K562 (cell line): ENCODE measurements around the gene MAP3K14. TPM values are rescaled to one million over a fixed set of nuclear protein-coding genes. Genes with fewer than 3 reads are reported as not detected.

ENCODE experiments used
- ATAC-seq: fragments of 200-7000 bp; cut with Tn5 transposase; 3 replicates; pipeline ENCODE4 v1.9.1; 2020; ENCODE audit warnings: moderate library complexity
- BruUV-seq: library from RNA; stranded (reverse); fragments of 400-500 nt; replicated peaks from 2 replicates; lab custom pipeline; 2021; lab: Mats Ljungman, UMichigan
- CTCF ChIA-PET: fragments of 300-600 bp; formaldehyde crosslinking; extraction: SDS; loops from one replicate; lab custom pipeline; 2021; ENCODE audit warnings: low intra/inter-chr PET ratio; lab: Yijun Ruan, JAX
- POLR2A ChIA-PET: fragments of 300-600, 350-650 bp; sonication (Branson Sonifier 250); formaldehyde crosslinking; extraction: SDS; loops from one replicate; lab custom pipeline; 2021; ENCODE audit warnings: antibody characterized with exemption, inconsistent platforms; lab: Yijun Ruan, JAX
- DNase-seq, 4 experiments: peaks; one replicate each; pipeline versions ENCODE4 v3.0.0 to v3.0.0-alpha.2; 2011 to 2018; ENCODE audit warnings: low spot score in 3 of 4, mixed read lengths in 3 of 4; ENCODE audit errors: extremely low read depth in 1 of 4
- FAIRE-seq: peaks from 2 replicates; lab custom pipeline; 2011; peaks lifted over from hg19 to GRCh38; lab: Jason Lieb, UNC
- H2AFZ ChIP-seq: 2 replicates; pipeline ENCODE4 v1.6.0; 2011; ENCODE audit warnings: low read depth, low read length, control low read depth, inconsistent platforms
- H3K27ac ChIP-seq: fragments of 200-600 bp; 3 replicates; pipeline ENCODE4 v1.8.0; 2011; ENCODE audit warnings: low read depth, mild to moderate bottlenecking, control low read depth, inconsistent platforms, low read length, moderate library complexity, mixed read lengths; ENCODE audit errors: extremely low read depth
- H3K27me3 ChIP-seq, 2 experiments: fragments of 300-600 bp in 1 of 2; 2 replicates in 1 of 2; 3 replicates in 1 of 2; pipeline versions ENCODE4 v1.6.0 to v1.8.0; 2011; ENCODE audit warnings: inconsistent platforms in 2 of 2, low read length in 2 of 2, mild to moderate bottlenecking in 1 of 2, mixed read lengths in 1 of 2, moderate library complexity in 1 of 2; ENCODE audit not compliant: control insufficient read depth in 2 of 2, insufficient read depth in 2 of 2
- H3K36me3 ChIP-seq: fragments of 300-600 bp; 3 replicates; pipeline ENCODE4 v1.8.0; 2011; ENCODE audit warnings: mild to moderate bottlenecking, low read length, inconsistent platforms; ENCODE audit not compliant: control insufficient read depth, insufficient read depth
- H3K4me1 ChIP-seq, 2 experiments: fragments of 200-600 bp in 1 of 2; replicated peaks in 1 of 2; 2 replicates in 1 of 2; 3 replicates in 1 of 2; pipeline versions ENCODE4 v1.5.1 to v1.8.0; 2011; ENCODE audit warnings: inconsistent platforms in 2 of 2, low read length in 2 of 2, mild to moderate bottlenecking in 1 of 2, mixed read lengths in 1 of 2, moderate library complexity in 1 of 2; ENCODE audit not compliant: control insufficient read depth in 2 of 2, insufficient read depth in 2 of 2
- H3K4me2 ChIP-seq: 2 replicates; pipeline ENCODE4 v1.6.1; 2011; ENCODE audit warnings: low read length, control low read depth, inconsistent platforms, mixed read lengths; ENCODE audit not compliant: insufficient read depth
- H3K4me3 ChIP-seq: fragments of 200-600 bp; sonication (generic), shearing (Covaris generic); 2 replicates; pipeline ENCODE4 v1.5.1; 2016; ENCODE audit warnings: control low read depth, inconsistent platforms
- H3K79me2 ChIP-seq: fragments of 200-600 bp; 3 replicates; pipeline ENCODE4 v1.8.0; 2011; ENCODE audit warnings: low read length, inconsistent platforms; ENCODE audit not compliant: control insufficient read depth, insufficient read depth
- H3K9ac ChIP-seq, 2 experiments: 2 replicates each; pipeline versions ENCODE4 v1.6.0 to v1.6.1; 2011; ENCODE audit warnings: low read depth in 2 of 2, low read length in 2 of 2, control low read depth in 1 of 2, inconsistent platforms in 1 of 2, mild to moderate bottlenecking in 1 of 2, mixed read lengths in 1 of 2; ENCODE audit not compliant: insufficient read depth in 1 of 2
- H3K9me1 ChIP-seq: one replicate; pipeline ENCODE4 v1.6.0; 2011; ENCODE audit warnings: inconsistent platforms, mild to moderate bottlenecking, low read length, moderate library complexity; ENCODE audit not compliant: control insufficient read depth, insufficient read depth
- H3K9me3 ChIP-seq: replicated peaks from 2 replicates; pipeline ENCODE4 v1.5.1; 2011; ENCODE audit warnings: low read depth, low read length, inconsistent platforms; ENCODE audit not compliant: control insufficient read depth, insufficient read depth
- H4K20me1 ChIP-seq: replicated peaks from 2 replicates; pipeline ENCODE4 v1.6.1; 2011; ENCODE audit warnings: low read length, inconsistent platforms, mixed read lengths; ENCODE audit not compliant: control insufficient read depth, insufficient read depth
- ARID1B ChIP-seq: fragments of 450-650 bp; IDR thresholded peaks from 2 replicates; pipeline ENCODE4 v1.6.1; 2016; ENCODE audit warnings: antibody characterized with exemption, mild to moderate bottlenecking, inconsistent platforms
- BCOR ChIP-seq: fragments of 450-650 bp; IDR thresholded peaks from 2 replicates; pipeline ENCODE4 v1.6.1; 2016
- BRCA1 ChIP-seq, 2 experiments: fragments of 450-650 bp in 1 of 2; sonication (generic) in 1 of 2; formaldehyde crosslinking in 1 of 2; IDR thresholded peaks; 2 replicates each; pipeline versions ENCODE4 v1.5.0 to v1.6.1; 2017 to 2020; ENCODE audit warnings: mild to moderate bottlenecking in 1 of 2, missing genetic modification reagents in 1 of 2
- HIVEP1 ChIP-seq: fragments of 250-450 bp; sonication (Bioruptor Pico); IDR thresholded peaks from 2 replicates; pipeline ENCODE4 v1.4.0; 2020; ENCODE audit warnings: mild to moderate bottlenecking
- KHSRP ChIP-seq: fragments of 450-650 bp; IDR thresholded peaks from 2 replicates; pipeline ENCODE4 v1.6.1; 2017
- MAFF ChIP-seq: IDR thresholded peaks from 2 replicates; pipeline ENCODE4 v1.6.1; 2012; ENCODE audit warnings: low read length, improper control_type of control experiment
- MTA3 ChIP-seq: fragments of 450-650 bp; formaldehyde crosslinking; IDR thresholded peaks from 2 replicates; pipeline ENCODE4 v1.6.1; 2017; ENCODE audit warnings: mild to moderate bottlenecking, borderline replicate concordance
- MXI1 ChIP-seq: IDR thresholded peaks from 2 replicates; pipeline ENCODE4 v1.6.1; 2011; ENCODE audit warnings: low read depth, mild to moderate bottlenecking, improper control_type of control experiment, low read length
- NFXL1 ChIP-seq: fragments of 450-650 bp; formaldehyde crosslinking; IDR thresholded peaks from 2 replicates; pipeline ENCODE4 v1.4.0; 2021; ENCODE audit warnings: mild to moderate bottlenecking
- OTX1 ChIP-seq: fragments of 450-650 bp; formaldehyde crosslinking; IDR thresholded peaks from 2 replicates; pipeline ENCODE4 v1.4.0; 2022; ENCODE audit warnings: mild to moderate bottlenecking
- SMAD2 ChIP-seq: fragments of 150-350 bp; IDR thresholded peaks from 2 replicates; pipeline ENCODE4 v1.6.1; 2014; ENCODE audit warnings: low read depth, mild to moderate bottlenecking, low read length
- TEAD2 ChIP-seq: fragments of 450-650 bp; IDR thresholded peaks from 2 replicates; pipeline ENCODE4 v1.6.1; 2016; ENCODE audit warnings: missing genetic modification characterization, control low read depth, missing compliant biosample characterization
- TRIM28 ChIP-seq: fragments of 450-650 bp; IDR thresholded peaks from 2 replicates; pipeline ENCODE4 v1.6.1; 2017
- ZKSCAN8 ChIP-seq: fragments of 200-800 bp; sonication (Bioruptor generic); IDR thresholded peaks from 2 replicates; pipeline ENCODE4 v1.6.1; 2016; ENCODE audit warnings: missing genetic modification characterization, missing compliant biosample characterization
- ZNF133 ChIP-seq: fragments of 250-450 bp; sonication (Bioruptor Pico); IDR thresholded peaks from 2 replicates; pipeline ENCODE4 v1.4.0; 2020; ENCODE audit warnings: mild to moderate bottlenecking
- ZNF224 ChIP-seq: sonication (generic); formaldehyde crosslinking; IDR thresholded peaks from 2 replicates; pipeline ENCODE4 v1.8.0; 2022; ENCODE audit warnings: mild to moderate bottlenecking, missing genetic modification reagents
- ZNF436 ChIP-seq: fragments of 250-450, 450-650 bp; sonication (Bioruptor Pico); formaldehyde crosslinking; IDR thresholded peaks from 2 replicates; pipeline ENCODE4 v1.7.0; 2020; ENCODE audit warnings: mild to moderate bottlenecking
- ZNF77 ChIP-seq: fragments of 250-450 bp; sonication (Bioruptor Pico); IDR thresholded peaks from 2 replicates; pipeline ENCODE4 v1.5.0; 2020
- WGBS: fragments of 100-300 bp; shearing (Covaris generic); methylation state at CpG from one replicate; pipeline ENCODE4 v1.1.6; 2016; ENCODE audit warnings: low coverage, mixed read lengths; ENCODE audit not compliant: insufficient coverage; ENCODE audit errors: missing lambda C conversion rate; 5-methylcytosine and 5-hydroxymethylcytosine counted together
- in situ Hi-C: fragments of 300-500 bp; cut with MboI; formaldehyde crosslinking; loops from 4 replicates; pipeline ENCODE4 v1.15.0; 2018; ENCODE audit warnings: inconsistent platforms, mixed read lengths
- intact Hi-C: fragments of 100-400 bp; cut with micrococcal nuclease; formaldehyde crosslinking; loops from 2 replicates; pipeline ENCODE4 v1.14.2; 2022
- polyA plus RNA-seq, 8 experiments: library from polyadenylated mRNA; depleted of rRNA in 4 of 8; stranded (reverse) in 5 of 8; unstranded in 3 of 8; fragments of >200 nt; fragmentation: Nextera tagmentation in 2 of 8; fragmentation: Illumina TruSeq in 1 of 8; extraction: Ambion mirVana in 2 of 8; extraction: Trizol in 1 of 8; gene quantifications; 2 replicates each; pipeline versions ENCODE4 v1.2.1 to v1.2.3, GENCODE V29; 2011 to 2014; ENCODE audit warnings: inconsistent platforms in 1 of 8, missing spikeins in 1 of 8
- total RNA-seq, 7 experiments: library from RNA; depleted of rRNA in 6 of 7; stranded (reverse); fragments of >200 nt in 6 of 7; fragmentation: Illumina TruSeq in 2 of 7; extraction: Trizol in 2 of 7; gene quantifications; 2 replicates each; pipeline versions ENCODE4 v1.2.1 to v1.2.3, GENCODE V29; 2011 to 2021; ENCODE audit warnings: low replicate concordance in 1 of 7
- TF ChIP-seq, protein P1 (sequence below): sonication (generic); formaldehyde crosslinking; IDR thresholded peaks from 2 replicates; pipeline ENCODE4 v1.8.0; 2023; ENCODE audit warnings: missing genetic modification reagents, mild to moderate bottlenecking, borderline replicate concordance

Gene MAP3K14
- total and polyA plus RNA-seq, 9 of the 15 experiments (the other 6 are each of a cell fraction or from before 2014, with no cell fraction given): 0.45 to 8.7 (median 3.2) TPM

DNA sequence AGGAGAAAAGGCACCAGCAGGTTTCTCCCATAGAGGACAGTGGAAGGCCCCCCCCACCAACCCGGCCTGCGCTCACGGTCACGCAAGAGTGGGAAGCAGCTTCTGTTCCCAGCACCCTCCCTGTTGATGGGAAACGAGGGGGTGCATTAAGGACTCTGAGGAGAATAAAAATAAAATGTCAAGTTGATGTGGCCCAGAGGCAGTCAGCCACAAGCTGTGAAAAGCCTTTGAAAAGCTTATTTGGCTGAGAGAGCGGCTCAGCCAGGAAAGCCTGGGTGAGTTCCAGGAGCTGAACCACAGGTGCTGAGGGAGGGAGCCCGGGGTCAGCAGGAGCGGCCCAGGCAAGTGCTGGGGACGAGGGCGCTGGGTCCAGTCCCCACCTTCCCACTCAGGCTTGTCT, 28.0 kb downstream of the MAP3K14 start:
- Histone ChIP-seq H3K4me3 (no peak overlapping the region), H3K4me1 (peaks cover 6 to 15% of the 10 kb centered on the region in 2 experiments), H3K79me2 (peaks cover 4% of the 10 kb centered on the region; the same call in 1 of the 3 replicates), H2AFZ (no peak overlapping the region), H3K27ac (no peak overlapping the region), H3K9me3 (no peaks in the 10 kb centered on the region)
- ChIA-PET CTCF (no interaction called here), POLR2A (interaction anchor here (1.5 to 2.7 kb wide), 2 partner anchors 11 to 16 kb away, joined by 3 to 13 read pairs; no protein-coding TSS in a partner anchor)
- FAIRE-seq: no peak
- TF ChIP-seq KHSRP: no peak
- no peak for TF ChIP-seq ZKSCAN8 (CRISPR knock-in tag)
- TF ChIP-seq, protein P1, sequence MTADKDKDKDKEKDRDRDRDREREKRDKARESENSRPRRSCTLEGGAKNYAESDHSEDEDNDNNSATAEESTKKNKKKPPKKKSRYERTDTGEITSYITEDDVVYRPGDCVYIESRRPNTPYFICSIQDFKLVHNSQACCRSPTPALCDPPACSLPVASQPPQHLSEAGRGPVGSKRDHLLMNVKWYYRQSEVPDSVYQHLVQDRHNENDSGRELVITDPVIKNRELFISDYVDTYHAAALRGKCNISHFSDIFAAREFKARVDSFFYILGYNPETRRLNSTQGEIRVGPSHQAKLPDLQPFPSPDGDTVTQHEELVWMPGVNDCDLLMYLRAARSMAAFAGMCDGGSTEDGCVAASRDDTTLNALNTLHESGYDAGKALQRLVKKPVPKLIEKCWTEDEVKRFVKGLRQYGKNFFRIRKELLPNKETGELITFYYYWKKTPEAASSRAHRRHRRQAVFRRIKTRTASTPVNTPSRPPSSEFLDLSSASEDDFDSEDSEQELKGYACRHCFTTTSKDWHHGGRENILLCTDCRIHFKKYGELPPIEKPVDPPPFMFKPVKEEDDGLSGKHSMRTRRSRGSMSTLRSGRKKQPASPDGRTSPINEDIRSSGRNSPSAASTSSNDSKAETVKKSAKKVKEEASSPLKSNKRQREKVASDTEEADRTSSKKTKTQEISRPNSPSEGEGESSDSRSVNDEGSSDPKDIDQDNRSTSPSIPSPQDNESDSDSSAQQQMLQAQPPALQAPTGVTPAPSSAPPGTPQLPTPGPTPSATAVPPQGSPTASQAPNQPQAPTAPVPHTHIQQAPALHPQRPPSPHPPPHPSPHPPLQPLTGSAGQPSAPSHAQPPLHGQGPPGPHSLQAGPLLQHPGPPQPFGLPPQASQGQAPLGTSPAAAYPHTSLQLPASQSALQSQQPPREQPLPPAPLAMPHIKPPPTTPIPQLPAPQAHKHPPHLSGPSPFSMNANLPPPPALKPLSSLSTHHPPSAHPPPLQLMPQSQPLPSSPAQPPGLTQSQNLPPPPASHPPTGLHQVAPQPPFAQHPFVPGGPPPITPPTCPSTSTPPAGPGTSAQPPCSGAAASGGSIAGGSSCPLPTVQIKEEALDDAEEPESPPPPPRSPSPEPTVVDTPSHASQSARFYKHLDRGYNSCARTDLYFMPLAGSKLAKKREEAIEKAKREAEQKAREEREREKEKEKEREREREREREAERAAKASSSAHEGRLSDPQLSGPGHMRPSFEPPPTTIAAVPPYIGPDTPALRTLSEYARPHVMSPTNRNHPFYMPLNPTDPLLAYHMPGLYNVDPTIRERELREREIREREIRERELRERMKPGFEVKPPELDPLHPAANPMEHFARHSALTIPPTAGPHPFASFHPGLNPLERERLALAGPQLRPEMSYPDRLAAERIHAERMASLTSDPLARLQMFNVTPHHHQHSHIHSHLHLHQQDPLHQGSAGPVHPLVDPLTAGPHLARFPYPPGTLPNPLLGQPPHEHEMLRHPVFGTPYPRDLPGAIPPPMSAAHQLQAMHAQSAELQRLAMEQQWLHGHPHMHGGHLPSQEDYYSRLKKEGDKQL (CRISPR knock-in tag): no peak
- TF ChIP-seq HIVEP1 (CRISPR knock-in tag): no peak
- no peak for TF ChIP-seq ZNF436 (CRISPR knock-in tag)
- no peak for TF ChIP-seq BCOR
- no peak for TF ChIP-seq MAFF
- TF ChIP-seq ZNF133 (CRISPR knock-in tag): no peak
- TF ChIP-seq SMAD2: no peak
- TF ChIP-seq MTA3: no peak
- TF ChIP-seq TEAD2 (tag): no peak
- no peak for TF ChIP-seq NFXL1 (CRISPR knock-in tag)
- no peak for TF ChIP-seq BRCA1 (IDR thresholded peaks at IDR 0.05)
- no peak for TF ChIP-seq BRCA1 (CRISPR knock-in tag; IDR thresholded peaks at IDR 0.05)
- no peak for TF ChIP-seq ARID1B
- no peak for TF ChIP-seq ZNF224
- TF ChIP-seq TRIM28: no peak
- TF ChIP-seq OTX1: no peak
- TF ChIP-seq MXI1: no peak
- no peak for TF ChIP-seq ZNF77 (CRISPR knock-in tag)
- TF ChIP-seq, all 486 proteins: peak for 0
- no peak for ATAC-seq
- WGBS: 91% methylated on average over 9 of the region's 10 CpGs
- Histone ChIP-seq H3K9ac (0 out of 4 replicates have a peak overlapping the region, but pooled peaks of 1 of the 2 experiments have one; percentile 37), H3K36me3 (peaks cover 67% of the 10 kb centered on the region; the same call in 2 of the 3 replicates), H3K9me1 (no peaks in the 10 kb centered on the region), H4K20me1 (peaks cover 20% of the 10 kb centered on the region), H3K4me2 (no peak overlapping the region), H3K27me3 (no peaks in the 10 kb centered on the region)
- DNase-seq: no peak
- no TSS peak for BruUV-seq
- in situ Hi-C loops (no loop called here), intact Hi-C loops (no loop called here)
